OCI-LY7 (cell line): ENCODE measurements around the gene NCAM2. TPM values are rescaled to one million over a fixed set of nuclear protein-coding genes. Genes with fewer than 3 reads are reported as not detected.

Experiments
- BruUV-seq: library from RNA; stranded (reverse); fragments of 400-500 nt; replicated peaks from 2 replicates; lab custom pipeline; 2021; lab: Mats Ljungman, UMichigan
- CTCF ChIA-PET: fragments of 300-600 bp; sonication (Branson Sonifier 250); formaldehyde crosslinking; loops from one replicate; lab custom pipeline; 2022; ENCODE audit warnings: antibody characterized with exemption; ENCODE audit not compliant: unreplicated experiment; lab: Charles Lee
- POLR2A ChIA-PET: fragments of 300-600 bp; sonication (Branson Sonifier 250); formaldehyde crosslinking; loops from one replicate; lab custom pipeline; 2022; ENCODE audit warnings: antibody characterized with exemption; lab: Charles Lee
- DNase-seq: peaks from one replicate; pipeline ENCODE4 v3.0.0-alpha.2; 2015; ENCODE audit warnings: low spot score
- H2AFZ ChIP-seq: fragments of 200-600 bp; sonication (generic), shearing (Covaris generic); 2 replicates; pipeline ENCODE4 v1.6.1; 2014; ENCODE audit warnings: mild to moderate bottlenecking, antibody characterized with exemption, low read length, moderate library complexity
- H3K27ac ChIP-seq: fragments of 200-600 bp; sonication (generic); 2 replicates; pipeline ENCODE4 v1.5.1; 2014; ENCODE audit warnings: mixed run types, low read depth, mild to moderate bottlenecking, moderate library complexity, low read length, inconsistent platforms; ENCODE audit not compliant: poor library complexity, severe bottlenecking
- H3K36me3 ChIP-seq: fragments of 200-600 bp; sonication (generic); 2 replicates; pipeline ENCODE4 v1.6.1; 2014; ENCODE audit warnings: mild to moderate bottlenecking, antibody characterized with exemption, low read length, moderate library complexity, mixed read lengths; ENCODE audit not compliant: insufficient read depth
- H3K4me1 ChIP-seq: fragments of 200-600 bp; sonication (generic); 2 replicates; pipeline ENCODE4 v1.5.1; 2014; ENCODE audit warnings: mild to moderate bottlenecking, low read length; ENCODE audit not compliant: insufficient read depth, poor library complexity, severe bottlenecking
- H3K4me2 ChIP-seq: fragments of 200-600 bp; sonication (generic); 2 replicates; pipeline ENCODE4 v1.6.1; 2014; ENCODE audit warnings: mild to moderate bottlenecking, low read length
- H3K4me3 ChIP-seq: fragments of 200-600 bp; sonication (generic); 2 replicates; pipeline ENCODE4 v1.5.1; 2014; ENCODE audit warnings: mild to moderate bottlenecking, low read depth, low read length; ENCODE audit not compliant: poor library complexity, severe bottlenecking
- H3K79me2 ChIP-seq: fragments of 200-600 bp; sonication (generic); 2 replicates; pipeline ENCODE4 v1.6.1; 2016; ENCODE audit warnings: low read depth, mild to moderate bottlenecking, low read length, moderate library complexity, mixed read lengths; ENCODE audit not compliant: insufficient read depth
- H3K9me2 ChIP-seq: fragments of 200-600 bp; sonication (generic); 2 replicates; pipeline ENCODE4 v1.6.1; 2016; ENCODE audit warnings: mild to moderate bottlenecking, low read length, mixed read lengths; ENCODE audit not compliant: insufficient read depth
- H3K9me3 ChIP-seq: fragments of 200-600 bp; sonication (generic); 2 replicates; pipeline ENCODE4 v1.6.1; 2014; ENCODE audit warnings: mild to moderate bottlenecking, mixed run types, low read length, mixed read lengths
- H4K20me1 ChIP-seq: fragments of 200-600 bp; sonication (generic); 2 replicates; pipeline ENCODE4 v1.6.1; 2014; ENCODE audit warnings: mild to moderate bottlenecking, antibody characterized with exemption, low read length, moderate library complexity, mixed read lengths; ENCODE audit not compliant: insufficient read depth
- CTCF ChIP-seq: fragments of 200-600 bp; sonication (generic); conservative IDR thresholded peaks from 2 replicates; pipeline ENCODE4 v1.5.1; 2014; ENCODE audit warnings: mild to moderate bottlenecking, antibody characterized with exemption, low read length, moderate library complexity, mixed read lengths
- EZH2phosphoT487 ChIP-seq: fragments of 200-600 bp; sonication (generic); IDR thresholded peaks from 2 replicates; pipeline ENCODE4 v1.6.1; 2018; ENCODE audit warnings: low read depth, borderline replicate concordance, mild to moderate bottlenecking, mixed run types, antibody characterized with exemption, low read length, moderate library complexity, mixed read lengths
- intact Hi-C: fragments of 100-400 bp; cut with micrococcal nuclease; formaldehyde crosslinking; loops from one replicate; pipeline ENCODE4 v1.10.0; 2022; ENCODE audit not compliant: unreplicated experiment
- total RNA-seq, 2 experiments: library from RNA; depleted of rRNA in 1 of 2; stranded (reverse); fragments of >200 nt in 1 of 2; shearing (Covaris generic) in 1 of 2; gene quantifications; 2 replicates each; pipeline ENCODE4 v1.2.3, GENCODE V29; 2014 to 2022

NCAM2 gene
- total RNA-seq, 2 experiments from 2014 or later: not detected

- BruUV-seq: no TSS peak
- TF ChIP-seq CTCF (no peak), EZH2phosphoT487 (no peak)
- no peaks in the 10 kb centered on the region for H3K79me2 ChIP-seq
- H3K27ac ChIP-seq: no peak overlapping the region
- peaks cover 34% of the 10 kb centered on the region for H3K9me3 ChIP-seq
- H4K20me1 ChIP-seq: no peaks in the 10 kb centered on the region
- H3K4me2 ChIP-seq: no peak overlapping the region
- H2AFZ ChIP-seq: no peak overlapping the region
- ChIA-PET POLR2A (no interaction called here), CTCF (no interaction called here)
- no peaks in the 10 kb centered on the region for H3K9me2 ChIP-seq
- no peaks in the 10 kb centered on the region for H3K36me3 ChIP-seq
- intact Hi-C loops: no loop called here
- H3K4me1 ChIP-seq: no peaks in the 10 kb centered on the region
- H3K4me3 ChIP-seq: no peak overlapping the region
- no peak for DNase-seq
Measured at GRCh38 chr21:21309510-21309909, 311.3 kb downstream of the NCAM2 start.

- Histone ChIP-seq H3K36me3 (no peaks in the 10 kb centered on the region), H3K4me2 (no peak overlapping the region), H3K27ac (no peak overlapping the region), H4K20me1 (no peaks in the 10 kb centered on the region), H3K9me3 (peaks cover 26% of the 10 kb centered on the region), H3K79me2 (no peaks in the 10 kb centered on the region), H3K4me3 (no peak overlapping the region), H3K9me2 (no peaks in the 10 kb centered on the region), H2AFZ (no peak overlapping the region), H3K4me1 (no peaks in the 10 kb centered on the region)
- DNase-seq: no peak
- BruUV-seq: no TSS peak
- TF ChIP-seq CTCF (no peak), EZH2phosphoT487 (no peak)
- ChIA-PET CTCF (no interaction called here), POLR2A (no interaction called here)
- intact Hi-C loops: no loop called here
Measured at GRCh38 chr21:21324297-21324696, 326.1 kb downstream of the NCAM2 start.

GRCh38 chr21:21332492-21332891 is 334.3 kb downstream of the NCAM2 start:
- Histone ChIP-seq H3K36me3 (no peaks in the 10 kb centered on the region), H3K79me2 (no peaks in the 10 kb centered on the region), H4K20me1 (no peaks in the 10 kb centered on the region), H3K27ac (no peak overlapping the region), H3K4me3 (no peak overlapping the region), H3K4me2 (no peak overlapping the region), H3K9me2 (no peaks in the 10 kb centered on the region), H3K4me1 (no peaks in the 10 kb centered on the region), H2AFZ (no peak overlapping the region), H3K9me3 (peaks cover 22% of the 10 kb centered on the region)
- TF ChIP-seq EZH2phosphoT487 (no peak), CTCF (no peak)
- POLR2A ChIA-PET: no interaction called here
- no peak for DNase-seq
- BruUV-seq: no TSS peak
- intact Hi-C loops: no loop called here
- CTCF ChIA-PET: no interaction called here
